Stimulated activated CD4-positive, alpha-beta T cell treated with anti-CD3 and anti-CD28 coated beads, TNF-alpha, amount 100 ng/mL, for 24 hours (primary cell): ENCODE measurements around the gene CAMK4.

Source experiments
- DNase-seq, 3 experiments: peaks; one replicate each; pipeline ENCODE4 v3.0.0-alpha.2; 2020; ENCODE audit warnings: low read depth in 3 of 3

CAMK4 gene

GRCh38 chr5:111229221-111229835 lies 5.1 kb downstream of the CAMK4 start:
- DNase-seq = no peak

DNA sequence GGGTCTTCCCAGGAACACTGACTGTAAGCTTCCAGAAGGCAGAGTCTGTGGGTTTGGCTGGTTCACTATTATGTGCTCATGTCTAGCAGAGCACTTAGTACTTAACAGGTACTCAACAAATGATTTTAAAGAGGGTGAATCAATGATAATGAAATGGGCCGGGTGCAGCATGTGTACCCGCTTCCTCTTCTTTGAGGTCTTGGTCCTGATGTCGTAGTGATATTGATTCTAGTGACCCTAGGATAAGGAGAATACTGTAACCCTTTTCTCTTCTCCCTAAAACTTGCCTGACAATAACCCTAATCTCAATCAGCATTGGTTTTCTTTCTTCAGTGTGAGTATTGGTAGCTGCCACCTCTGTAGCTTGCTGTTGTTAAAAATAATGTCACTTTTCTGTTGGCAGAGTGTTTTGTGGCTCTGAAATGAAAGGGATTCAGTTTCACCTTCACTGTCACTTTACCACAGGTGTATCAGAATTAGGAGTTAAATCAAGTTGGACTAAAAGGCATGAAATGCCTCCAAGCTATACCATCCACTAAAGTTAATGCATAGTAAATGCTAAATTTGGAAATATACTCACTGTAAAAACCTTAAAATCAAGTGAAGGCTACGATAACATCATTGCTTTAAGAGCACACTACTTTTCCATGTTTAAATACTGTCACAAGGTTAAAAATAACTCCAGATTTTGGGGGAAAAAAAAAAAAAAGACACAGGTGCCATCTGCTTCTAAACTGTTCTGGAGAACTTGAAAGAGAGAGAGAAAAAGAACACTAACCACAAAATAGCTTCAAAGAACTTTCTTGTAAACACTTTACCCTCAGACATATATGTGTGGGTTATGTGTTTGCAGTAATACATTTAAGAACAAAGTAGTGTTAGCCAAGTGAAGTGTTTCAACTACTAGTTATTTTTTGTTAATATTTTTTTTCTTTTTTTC lies 6.0 kb downstream of the CAMK4 start:
- DNase-seq = no peak

DNA sequence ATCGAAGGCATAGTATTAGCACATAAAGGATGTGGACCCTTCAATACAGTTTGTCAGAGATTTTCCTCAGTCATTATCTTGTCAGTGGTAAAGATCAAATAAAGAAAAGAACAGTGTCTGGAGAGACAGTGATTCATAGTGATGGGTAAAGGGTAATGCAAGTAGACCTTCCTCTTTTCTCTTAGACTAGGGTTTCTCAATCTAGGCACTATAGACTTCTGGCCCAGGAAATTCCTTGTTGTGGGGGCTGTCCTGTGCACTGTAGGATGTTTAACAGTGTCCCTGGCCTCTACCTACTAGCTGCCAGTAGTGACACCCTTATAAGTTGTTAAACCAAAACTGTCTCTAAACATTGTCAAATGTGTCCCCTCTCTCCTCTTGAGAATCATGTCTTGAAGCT lies 6.9 kb downstream of the CAMK4 start:
- no peak for DNase-seq

DNA sequence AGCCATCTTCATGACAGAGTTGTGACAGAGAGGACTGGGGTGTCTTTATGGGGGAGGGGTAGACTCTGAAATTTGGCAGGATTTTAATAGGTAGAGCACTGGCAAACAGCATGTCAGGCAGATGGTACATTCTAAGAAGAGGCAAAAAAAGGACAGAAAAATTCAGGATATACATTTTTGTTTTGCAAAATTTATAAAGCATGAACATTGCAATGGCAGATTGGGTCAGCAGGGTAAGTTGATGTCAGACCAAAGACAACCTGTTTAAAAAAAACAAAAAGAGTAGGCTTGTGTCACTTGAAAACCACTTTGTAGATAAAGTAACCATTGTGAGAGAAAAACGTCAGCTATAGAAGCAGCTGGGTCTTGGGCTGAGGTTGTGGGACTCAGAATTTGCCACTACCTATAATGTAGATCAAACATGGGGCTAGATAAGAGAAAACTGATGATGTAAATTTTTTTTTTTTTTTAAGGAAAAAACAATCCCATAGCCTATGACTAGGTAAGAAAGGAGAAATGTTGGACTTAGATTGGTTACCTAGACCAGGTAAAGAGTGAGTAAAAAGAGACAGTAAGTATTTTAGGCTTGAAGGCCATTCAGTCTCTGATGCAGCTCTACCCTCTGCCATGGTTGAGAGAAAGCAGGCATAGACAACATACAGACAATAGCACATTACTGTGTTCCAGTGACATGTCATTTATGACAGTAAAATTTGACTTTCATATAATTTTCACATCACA lies 8.3 kb downstream of the CAMK4 start:
- DNase-seq = no peak

DNA sequence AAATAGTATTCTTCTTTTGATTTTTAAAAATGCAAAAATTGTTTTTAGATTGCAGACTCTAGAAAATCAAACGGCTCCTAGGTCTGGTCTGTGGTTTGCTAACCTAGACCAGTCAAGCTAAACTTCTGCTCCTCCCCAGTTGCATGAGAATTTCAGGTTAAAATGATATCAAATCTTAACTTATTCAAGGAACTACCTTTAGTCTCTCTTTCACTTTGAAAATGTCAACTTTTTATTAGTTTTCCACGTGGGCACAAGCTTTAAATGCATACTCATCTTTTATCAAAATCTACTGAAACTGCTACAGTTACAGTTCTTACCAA lies 8.8 kb downstream of the CAMK4 start:
- no peak for DNase-seq

DNA sequence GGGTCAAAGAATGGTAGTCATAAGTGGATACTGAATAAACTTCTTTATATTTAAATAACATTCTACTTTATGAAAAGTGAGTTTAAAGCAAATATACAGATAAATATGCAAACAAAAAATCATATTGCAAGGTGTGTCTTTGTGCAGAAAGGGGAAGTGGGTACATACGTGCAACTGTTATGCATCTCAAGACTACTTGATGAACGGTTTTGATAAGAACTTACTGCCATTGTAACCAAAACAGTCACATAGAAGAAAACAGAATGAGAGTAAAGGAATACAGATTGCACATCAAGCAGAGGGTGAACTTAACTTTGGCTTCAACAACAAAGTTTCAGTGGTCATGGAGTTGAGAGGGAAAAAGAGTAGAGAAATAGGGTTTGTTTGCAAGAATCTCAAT lies 9.9 kb downstream of the CAMK4 start:
- DNase-seq = no peak

DNA sequence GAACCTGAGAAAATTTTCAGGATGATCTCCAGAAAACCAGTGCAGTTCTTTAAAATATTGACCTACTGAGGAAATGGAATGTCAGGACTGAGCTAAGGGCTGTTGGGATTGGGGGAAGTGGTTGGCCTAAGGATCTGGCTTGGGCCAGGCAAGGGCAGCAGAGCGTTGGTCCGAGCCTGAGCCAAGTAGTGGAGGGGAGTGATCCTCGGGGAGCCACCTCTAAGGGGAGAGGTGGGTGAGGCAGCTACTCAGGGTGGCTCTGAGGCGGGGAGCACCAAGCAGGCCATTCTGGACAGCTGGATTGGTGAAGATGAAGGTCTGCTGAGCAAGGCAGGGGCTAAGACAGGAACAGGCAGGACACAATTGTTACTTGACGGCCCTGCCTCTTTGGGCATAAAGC lies 11.5 kb downstream of the CAMK4 start:
- no peak for DNase-seq

DNA sequence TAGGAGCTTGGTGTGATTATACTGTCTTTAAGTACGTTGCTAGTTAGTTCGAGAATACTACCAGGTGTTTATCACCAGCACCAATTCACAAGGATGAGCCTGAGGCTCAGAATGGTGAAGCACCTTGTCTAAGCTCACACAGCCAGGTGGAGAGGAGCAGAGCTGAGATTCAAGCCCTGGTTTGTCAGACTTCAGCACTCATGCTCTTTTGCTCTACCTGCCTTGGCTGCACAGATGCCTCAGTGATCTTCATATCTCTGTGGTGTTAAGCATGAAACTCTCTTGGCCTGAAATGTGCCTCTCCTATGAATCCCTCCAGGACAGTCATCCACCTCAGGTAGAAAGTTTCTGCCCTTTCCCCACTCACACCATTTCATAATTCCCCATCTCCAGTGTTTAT lies 12.2 kb downstream of the CAMK4 start:
- no peak for DNase-seq

GRCh38 chr5:111236995-111237394 lies 12.8 kb downstream of the CAMK4 start:
- DNase-seq = no peak

DNA sequence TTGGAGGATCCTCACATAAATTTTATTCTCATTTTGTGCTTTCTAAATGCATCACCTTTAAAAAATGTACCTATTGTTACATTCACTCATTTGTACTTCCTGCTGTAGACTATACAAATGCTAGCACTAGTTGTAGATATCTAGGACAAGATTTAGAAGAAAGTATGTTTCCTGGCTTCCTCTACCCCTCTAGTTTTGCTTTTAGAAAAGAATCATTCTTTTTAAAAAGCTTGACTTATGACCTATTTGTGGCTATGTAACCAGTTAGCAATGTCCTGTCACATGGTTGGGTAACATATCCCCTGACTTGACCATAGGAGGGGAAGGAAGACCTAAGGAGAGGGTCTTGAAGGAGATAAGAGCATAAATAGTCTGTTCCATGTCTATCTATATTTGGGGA lies 13.3 kb downstream of the CAMK4 start:
- DNase-seq = no peak

GRCh38 chr5:111238431-111239225 lies 14.4 kb downstream of the CAMK4 start:
- no peak for DNase-seq

DNA sequence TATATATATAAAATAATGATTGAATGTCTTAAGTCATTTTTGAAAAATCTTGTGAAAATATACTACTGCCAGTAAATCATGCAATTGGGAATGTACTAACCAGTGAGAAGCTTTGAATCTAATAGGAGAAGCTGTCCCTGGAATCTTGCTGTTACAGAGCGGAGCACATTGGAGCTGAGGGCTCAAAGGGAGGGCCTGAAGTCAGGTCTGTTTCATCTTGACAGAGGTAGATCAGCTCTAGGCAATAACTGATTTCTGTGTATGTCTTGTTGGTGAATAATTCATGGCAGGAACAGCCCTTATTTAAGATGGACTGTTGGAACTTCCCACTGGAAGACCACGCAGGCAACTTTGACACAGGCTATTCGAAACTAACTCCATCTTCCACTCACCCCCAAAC lies 17.5 kb downstream of the CAMK4 start:
- DNase-seq = no peak

DNA sequence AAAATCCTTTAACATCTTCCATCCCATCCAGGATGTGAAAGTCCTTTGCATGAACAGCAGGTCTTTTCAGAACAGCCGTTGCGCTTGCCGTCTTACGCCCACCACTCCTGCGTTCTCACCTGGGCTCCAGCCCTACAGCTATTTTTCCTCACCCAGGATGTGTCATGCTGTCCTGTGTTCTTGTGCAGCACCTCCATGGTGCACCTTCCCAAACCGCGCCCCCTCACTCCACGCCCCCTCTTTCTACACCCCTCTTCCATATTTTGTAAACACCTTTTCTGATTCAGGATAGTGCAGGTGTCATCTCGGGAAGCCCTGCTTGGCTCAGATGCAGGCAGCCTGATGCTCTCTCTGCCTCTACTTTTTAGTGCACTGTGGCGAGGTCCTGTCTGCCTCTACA lies 18.4 kb downstream of the CAMK4 start:
- no peak for DNase-seq

DNA sequence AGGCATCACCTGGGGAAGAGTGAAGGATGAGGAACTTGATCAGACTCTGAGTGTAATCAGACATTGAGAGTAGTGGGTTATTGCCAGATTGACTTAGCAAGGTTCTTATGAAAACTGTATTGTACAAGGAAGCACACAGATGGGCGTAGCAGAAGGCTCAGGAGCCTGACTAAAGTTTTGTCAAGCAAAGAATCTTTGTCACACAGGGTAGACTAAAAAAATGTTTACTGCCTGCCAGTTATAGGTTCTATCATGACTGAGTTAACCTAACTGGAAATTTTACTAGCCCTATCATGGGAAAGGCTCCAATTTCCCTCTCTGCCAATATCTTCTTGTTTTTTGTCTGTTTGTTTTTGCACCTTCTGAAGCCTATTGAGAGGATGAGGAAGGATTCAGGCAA lies 19.1 kb downstream of the CAMK4 start:
- no peak for DNase-seq

GRCh38 chr5:111245654-111246053 lies 21.5 kb downstream of the CAMK4 start:
- no peak for DNase-seq

DNA sequence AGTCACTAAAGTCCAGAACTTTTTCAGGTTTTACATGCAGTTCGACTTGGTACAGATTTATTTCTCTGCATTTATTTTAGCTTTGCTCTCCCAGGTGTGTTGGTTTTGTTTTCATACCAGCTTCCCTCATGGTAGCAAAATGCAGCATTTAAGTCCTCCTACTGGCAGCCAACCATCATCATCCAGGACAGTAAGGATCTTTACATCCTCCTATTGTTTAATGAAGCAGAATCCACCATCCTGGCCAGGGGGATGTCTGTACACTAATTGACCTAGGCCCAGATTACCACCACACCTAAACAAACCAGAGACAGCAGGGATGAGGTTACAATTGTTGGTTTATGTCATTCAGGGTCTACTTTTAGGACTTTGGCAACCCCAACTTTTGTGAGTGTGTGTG lies 22.3 kb downstream of the CAMK4 start:
- no peak for DNase-seq

DNA sequence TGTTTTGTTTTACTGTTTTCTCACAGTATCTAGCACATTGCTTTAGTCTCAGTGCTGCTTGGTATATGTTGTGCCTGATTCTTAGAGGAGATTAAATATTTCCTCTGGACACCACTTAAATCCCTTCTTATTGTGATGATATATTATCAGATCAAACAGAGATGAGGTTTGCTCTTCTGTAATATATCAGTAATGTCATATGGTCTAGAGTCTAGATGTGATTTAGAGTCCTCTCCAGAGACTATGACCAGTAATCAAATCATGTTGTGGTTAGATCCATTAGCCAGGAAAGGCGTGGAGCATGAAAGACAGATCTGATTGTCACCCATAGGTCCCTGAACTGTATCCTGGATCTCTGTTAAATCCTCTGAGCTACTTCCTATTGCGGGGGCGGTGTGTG lies 24.4 kb downstream of the CAMK4 start:
- no peak for DNase-seq

- DNase-seq = no peak
These were observed 27.7 kb downstream of the CAMK4 start for GRCh38 chr5:111251921-111252320.

- DNase-seq = no peak
These were observed 28.8 kb downstream of the CAMK4 start for GRCh38 chr5:111252799-111253545.

DNA sequence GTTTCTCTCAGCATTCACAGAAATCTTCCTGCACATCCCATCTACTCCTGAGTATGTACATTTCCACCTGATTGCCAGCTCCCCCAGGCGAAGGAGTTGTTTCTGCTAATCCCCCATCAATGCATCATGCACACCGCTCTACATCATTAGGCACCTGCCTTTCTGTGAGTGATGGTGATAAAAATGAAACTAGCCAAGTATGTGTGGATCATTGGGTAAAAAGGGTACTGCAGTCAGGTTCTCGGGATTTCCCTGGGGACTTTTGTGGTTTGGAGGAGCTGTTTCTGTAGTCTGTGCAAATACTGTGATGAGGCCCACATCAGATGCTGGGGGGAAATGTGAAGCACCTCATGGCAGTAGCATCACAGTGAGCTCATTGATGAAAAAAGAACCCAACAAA lies 30.4 kb downstream of the CAMK4 start:
- DNase-seq = peak; percentile 58 to 80 (median 70)

DNA sequence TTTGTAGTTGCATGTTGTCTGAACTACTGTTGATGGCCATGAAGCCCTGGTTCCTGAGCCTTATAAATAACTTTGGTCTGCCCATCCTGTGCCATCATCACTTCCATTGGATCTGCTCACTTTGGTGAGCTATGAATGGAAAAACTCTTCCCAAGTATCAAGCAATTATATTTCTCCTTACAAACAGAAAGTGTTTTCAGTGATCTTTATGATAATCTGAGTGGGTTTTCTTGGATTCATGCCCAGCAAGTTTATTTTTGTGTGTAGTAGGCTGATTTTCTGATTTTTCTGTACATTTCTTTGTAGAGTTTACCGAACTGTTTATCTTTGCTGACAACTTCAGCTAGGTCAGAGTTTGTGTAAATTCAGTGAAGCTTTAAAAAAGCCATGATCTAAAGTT lies 31.0 kb downstream of the CAMK4 start:
- no peak for DNase-seq
